NCI-H2171 (cell line): ENCODE data around the gene ST6GAL1.

Experiments
- DNase-seq: peaks from one replicate; lab custom pipeline; 2025; lab: John Stamatoyannopoulos, UW

ST6GAL1 gene

GRCh38 chr3:186915806-186916796 is 14.2 kb upstream of the ST6GAL1 start:
- no peak for DNase-seq

- DNase-seq: no peak
Measured at GRCh38 chr3:186917512-186918312, 12.6 kb upstream of the ST6GAL1 start.

GRCh38 chr3:186920301-186920700 is 10.0 kb upstream of the ST6GAL1 start:
- DNase-seq: no peak

DNA sequence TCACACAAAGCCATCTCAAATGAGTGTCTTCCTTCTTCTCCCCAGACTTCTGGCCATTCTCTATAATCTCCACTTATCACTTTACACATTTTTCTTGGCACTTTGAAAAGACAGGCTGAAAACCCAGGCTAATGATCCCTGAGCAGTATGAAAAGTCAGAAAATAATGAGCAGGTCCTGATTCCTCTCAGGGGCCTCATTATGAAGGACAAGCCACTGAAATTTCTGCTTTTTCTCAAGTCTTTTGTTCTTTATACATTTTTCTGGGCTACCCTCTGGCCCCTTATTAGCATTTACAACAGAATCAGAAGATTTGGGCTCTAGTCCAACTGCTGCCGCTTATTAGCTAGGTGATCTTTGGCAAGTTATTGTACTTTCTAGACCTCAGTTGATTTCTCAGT is 9.5 kb upstream of the ST6GAL1 start:
- no peak for DNase-seq

DNA sequence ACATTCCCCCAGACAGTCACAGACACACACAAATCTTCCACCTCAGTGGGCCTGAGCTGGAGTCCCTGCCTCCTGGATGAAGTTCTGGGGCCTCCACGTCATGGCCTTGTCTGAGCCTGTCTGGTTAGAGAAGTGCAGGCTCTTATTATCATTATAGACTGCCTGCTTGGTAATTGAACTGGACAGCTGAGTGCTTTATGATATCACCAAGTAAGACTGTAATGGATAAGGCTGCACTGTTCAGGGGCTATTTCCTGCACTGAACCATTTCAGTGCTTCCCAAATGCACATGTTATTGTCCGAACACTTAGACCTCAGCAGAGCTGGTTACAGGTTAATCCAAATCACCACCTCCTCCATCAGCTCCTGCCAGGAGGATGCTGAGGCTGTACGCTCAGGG is 8.7 kb upstream of the ST6GAL1 start:
- no peak for DNase-seq

DNA sequence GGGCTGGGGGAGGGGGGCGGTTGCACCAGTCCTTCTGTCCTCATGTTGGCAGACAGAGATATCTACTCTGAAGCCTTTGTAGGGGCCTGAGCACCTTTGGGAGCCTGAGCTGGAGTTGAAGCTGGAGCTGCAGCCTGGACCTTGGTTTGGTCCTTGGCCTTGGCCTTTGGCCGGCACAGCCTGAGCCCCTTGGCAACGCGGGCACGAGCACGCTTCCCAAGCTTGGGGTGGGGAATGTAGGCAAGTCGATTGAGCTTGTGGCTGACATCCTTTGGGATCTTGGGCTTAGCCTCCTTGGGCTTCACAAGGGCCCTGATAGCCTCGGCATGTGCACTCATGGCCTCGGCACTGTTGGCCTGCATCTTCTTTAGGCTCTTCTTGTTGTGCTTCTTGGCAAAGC is 8.1 kb upstream of the ST6GAL1 start:
- no peak for DNase-seq

GRCh38 chr3:186922790-186923189 is 7.5 kb upstream of the ST6GAL1 start:
- DNase-seq: no peak

- DNase-seq: no peak
Measured at GRCh38 chr3:186923241-186923640, 7.1 kb upstream of the ST6GAL1 start.

DNA sequence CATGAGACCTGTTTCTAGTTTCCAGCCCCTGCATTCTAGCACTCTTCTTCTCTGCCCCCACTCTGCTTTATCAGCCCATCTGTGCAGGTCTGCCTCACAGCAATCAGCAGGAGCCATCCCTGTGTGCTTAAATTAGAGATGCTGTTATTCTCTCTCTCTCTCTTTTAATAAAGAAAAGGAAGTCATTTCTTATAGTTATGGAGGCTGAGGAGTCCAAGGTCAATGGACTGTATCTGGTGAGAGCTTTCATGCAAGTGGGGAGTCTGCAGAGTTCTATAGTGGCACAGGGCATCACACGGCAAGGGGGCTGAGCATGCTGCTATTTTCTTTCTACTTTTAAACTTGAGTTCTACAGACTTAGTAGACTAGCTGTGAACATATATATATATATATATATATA is 4.5 kb upstream of the ST6GAL1 start:
- DNase-seq: no peak

- DNase-seq: no peak
Measured at GRCh38 chr3:186929186-186929585, 1.1 kb upstream of the ST6GAL1 start.

DNA sequence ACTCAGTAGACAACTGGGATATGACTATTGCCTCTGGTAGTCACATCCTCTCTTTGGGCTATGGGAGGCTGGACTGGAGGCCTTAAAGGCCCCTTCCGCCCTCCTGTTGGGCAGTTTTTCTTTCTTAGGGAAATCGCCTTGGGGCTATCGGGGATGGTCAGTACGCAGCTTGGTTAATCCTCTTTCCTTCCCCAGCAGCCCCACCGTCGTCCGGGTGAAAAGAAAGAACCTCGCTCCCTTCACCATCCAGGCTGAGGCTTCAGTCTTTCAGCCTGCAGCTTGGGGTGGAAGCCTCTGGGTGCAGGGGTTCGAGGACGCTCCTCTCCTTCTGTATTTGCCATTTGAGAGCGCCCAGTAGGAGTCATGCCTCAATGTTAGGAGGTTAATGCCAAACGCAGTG is 641 bp upstream of the ST6GAL1 start:
- no peak for DNase-seq

DNA sequence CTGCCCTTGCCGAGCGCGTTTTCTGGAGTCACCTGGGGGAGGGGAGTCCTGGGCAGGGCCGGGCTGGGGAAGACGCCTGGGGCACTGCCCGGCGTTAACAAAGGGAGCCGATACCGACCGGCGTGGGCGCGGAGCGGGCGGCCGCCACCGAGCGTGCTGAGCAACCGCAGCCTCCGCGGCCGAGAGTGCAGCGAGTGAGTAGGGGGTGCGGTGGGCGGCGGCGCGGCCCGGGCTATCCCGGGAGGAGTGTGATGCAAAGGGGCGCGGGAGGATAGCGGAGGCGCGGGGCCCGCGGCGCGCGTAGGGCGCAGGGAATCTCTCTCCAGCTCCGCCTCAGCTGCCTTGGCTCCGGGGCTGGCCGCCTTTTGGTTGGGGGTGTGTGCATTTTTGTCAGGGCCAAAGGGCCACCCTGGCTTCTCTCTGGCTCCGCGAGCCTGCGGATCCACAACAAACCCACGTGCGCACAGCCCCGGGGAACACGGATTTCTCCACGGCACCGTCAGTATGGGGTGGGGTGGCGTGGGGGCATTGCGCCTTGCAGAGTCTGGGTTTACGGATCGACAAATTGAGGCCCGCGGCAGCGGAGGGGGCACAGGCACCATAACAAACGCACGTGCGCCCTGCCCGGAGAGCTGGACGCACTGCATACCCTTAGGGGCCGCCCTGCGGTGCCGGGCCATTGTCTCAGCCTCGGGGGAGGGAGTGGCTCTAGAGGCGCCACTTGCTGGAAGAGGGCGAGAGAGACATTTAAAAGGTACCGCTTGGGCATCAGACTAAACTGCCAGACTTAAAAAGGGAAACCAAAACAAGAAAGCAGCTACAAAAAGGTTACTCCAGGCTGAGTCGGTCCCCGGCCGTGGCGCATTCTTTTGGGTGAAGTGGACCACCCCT is 560 bp downstream of the ST6GAL1 start:
- DNase-seq: peak; percentile 41

DNA sequence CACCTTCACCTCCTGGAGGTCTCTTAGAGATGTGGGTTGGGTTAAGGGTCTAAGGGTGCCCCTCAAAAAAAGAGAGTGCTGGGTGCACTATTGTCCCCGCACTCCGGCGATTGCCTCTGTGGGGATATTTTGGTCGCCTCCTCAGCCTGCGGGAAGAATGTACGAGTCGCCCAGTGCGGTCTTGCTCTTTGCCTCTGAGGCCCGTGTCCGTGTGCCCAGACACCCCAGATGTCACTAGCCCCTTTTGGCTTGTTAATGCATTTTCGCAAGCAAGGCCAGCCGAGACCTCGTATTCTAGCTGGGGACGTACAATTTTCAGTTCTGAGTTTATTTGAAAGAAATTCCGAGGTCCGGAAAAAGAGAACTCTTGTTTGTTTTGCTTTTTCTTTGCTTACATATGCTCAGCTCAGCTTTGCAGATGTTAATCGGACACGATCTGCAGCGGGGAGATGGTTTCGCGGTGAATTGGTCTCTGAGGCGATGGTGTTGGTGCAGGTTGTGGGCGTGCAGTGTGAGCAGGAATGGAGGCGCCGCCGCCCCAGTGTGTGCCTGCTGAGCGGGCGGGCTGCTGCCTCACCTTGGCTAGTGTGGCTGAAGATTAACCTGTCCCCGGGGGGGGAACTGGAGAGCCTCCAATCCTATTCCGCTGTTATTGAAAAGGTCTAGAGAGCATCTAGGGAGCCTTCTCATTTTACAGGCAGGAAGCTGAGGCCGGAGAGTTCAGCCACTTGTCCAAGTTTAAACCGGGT is 1.4 kb downstream of the ST6GAL1 start:
- peak; percentile 32 for DNase-seq

GRCh38 chr3:186932281-186933181 is 2.2 kb downstream of the ST6GAL1 start:
- DNase-seq: peak; percentile 40

- DNase-seq: no peak
Measured at GRCh38 chr3:186933816-186934215, 3.5 kb downstream of the ST6GAL1 start.

- DNase-seq: no peak
Measured at GRCh38 chr3:186935133-186935532, 4.8 kb downstream of the ST6GAL1 start.

- no peak for DNase-seq
Measured at GRCh38 chr3:186937017-186937875, 6.9 kb downstream of the ST6GAL1 start.

DNA sequence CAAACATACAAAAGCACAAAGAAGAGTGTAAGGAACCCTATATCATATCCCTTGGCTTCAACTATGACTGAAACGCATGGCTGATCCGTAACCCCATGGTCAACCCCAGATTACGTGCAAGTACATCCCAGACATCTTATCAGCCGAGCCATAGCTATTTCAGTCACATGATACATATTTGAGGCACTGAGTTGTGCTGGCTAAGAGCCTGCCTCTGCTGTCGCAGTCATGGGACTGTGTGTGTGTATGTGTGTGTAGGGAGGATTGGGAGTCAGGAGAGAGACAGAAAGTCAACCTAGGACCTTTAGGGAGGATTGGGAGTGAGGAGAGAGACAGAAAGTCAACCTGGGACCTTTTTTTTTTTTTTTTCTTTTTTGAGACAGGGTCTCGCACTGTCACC is 8.4 kb downstream of the ST6GAL1 start:
- no peak for DNase-seq

- DNase-seq: no peak
Measured at GRCh38 chr3:186939536-186939935, 9.2 kb downstream of the ST6GAL1 start.
